Head of caudate nucleus (tissue), 42 donors: ENCODE data around the gene YTHDF1.

Source experiments
- DNase-seq, 42 donors: peaks; one replicate each; pipeline versions ENCODE4 v3.0.0 to v3.0.0-alpha.2; 2020 to 2021; ENCODE audit warnings: mixed read lengths in 7 of 42
- intact Hi-C: fragments of 100-400 bp; cut with DNase I; formaldehyde crosslinking; loops from one replicate; pipeline ENCODE4 v1.15.0; 2022

YTHDF1 gene

GRCh38 chr20:63153254-63154221, 62.4 kb downstream of the YTHDF1 start:
- intact Hi-C loops = no loop called here
- no peak for DNase-seq

GRCh38 chr20:63152322-63153253, 63.3 kb downstream of the YTHDF1 start:
- intact Hi-C loops = no loop called here
- DNase-seq = peak in 1 of 42 donors; percentile 4

- peak in 38 of 42 donors; percentile 33 to 86 (median 63) for DNase-seq
- intact Hi-C loops = no loop called here
These were observed 64.2 kb downstream of the YTHDF1 start for GRCh38 chr20:63151554-63152321.

GRCh38 chr20:63150911-63151531, 64.9 kb downstream of the YTHDF1 start:
- no peak for DNase-seq
- intact Hi-C loops = no loop called here

DNA sequence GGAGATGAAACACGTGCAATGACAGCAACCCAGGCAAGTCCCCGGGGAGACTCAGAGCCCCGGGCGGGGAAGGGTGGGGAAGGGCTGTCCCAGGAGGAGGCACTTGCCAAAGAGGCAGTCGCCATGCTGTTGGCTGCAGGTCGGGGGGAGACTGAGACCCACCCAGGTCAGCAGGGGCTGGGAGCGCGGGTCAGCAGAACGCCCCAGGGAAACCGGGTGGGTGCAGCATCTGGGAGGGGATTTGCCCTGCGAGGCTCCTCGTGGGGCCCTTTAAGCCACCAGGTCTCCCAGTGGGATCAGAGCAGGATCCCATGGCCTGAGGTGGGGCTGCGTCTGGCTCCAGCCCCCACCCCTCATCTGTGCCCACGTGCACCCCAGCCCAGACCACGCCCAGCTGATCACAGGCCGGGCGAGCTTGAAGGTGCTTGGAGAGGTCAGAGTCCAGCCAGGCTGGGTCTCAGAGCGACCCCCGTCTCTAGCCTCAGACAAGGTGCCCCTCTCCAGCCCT, 65.5 kb downstream of the YTHDF1 start:
- no peak for DNase-seq
- intact Hi-C loops = no loop called here

DNA sequence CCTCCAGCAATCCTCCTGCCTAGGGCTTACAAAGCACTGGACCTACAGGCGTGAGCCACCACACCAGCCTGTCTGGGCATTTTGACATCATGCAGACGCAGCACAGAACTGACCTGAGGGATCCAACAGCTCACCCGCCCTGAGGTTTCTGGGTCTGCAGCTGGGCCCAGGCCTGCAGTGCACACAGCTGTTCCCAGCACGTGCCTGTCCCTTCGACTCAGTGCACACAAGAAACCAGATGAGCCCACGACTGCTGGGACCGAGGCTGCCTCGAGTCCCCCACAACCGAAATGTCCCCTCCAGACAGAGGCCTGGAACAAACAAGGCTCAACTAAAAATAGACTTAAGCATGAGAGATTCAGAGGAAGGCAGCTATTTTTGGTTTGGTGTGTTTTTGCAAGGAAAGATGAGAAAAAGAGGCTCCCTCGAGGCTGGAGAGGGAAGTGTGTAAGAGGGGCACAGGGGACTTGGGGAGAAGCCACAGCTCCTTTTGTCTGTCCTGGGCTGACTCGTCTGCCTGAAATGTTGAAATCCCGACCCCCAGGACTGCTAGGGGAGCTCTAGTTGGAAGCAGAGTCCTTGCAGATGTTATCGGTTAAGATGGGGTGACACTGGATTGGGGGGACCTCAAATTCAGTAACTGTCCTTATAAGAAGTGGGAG, 66.3 kb downstream of the YTHDF1 start:
- no peak for DNase-seq
- intact Hi-C loops = no loop called here

DNA sequence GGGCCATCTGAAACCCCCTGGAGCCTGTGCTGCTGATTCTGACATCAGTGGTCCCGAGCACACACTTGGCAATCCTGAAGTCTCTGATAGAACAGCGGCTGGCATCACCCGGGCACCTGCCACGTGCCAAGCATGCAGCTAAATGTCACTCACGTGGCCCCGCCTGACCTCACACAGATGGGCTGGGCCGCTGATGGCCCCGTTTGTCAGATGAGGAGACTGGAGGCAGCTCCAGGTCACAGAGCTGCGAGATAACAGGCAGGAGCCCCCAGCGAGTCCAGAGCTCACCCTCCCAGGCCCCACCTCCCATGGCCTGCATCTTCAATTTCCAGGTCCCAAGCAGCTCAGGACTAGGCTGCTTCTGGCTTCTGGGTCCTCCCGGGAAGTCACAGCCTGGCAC, 67.2 kb downstream of the YTHDF1 start:
- intact Hi-C loops = no loop called here
- DNase-seq = no peak

DNA sequence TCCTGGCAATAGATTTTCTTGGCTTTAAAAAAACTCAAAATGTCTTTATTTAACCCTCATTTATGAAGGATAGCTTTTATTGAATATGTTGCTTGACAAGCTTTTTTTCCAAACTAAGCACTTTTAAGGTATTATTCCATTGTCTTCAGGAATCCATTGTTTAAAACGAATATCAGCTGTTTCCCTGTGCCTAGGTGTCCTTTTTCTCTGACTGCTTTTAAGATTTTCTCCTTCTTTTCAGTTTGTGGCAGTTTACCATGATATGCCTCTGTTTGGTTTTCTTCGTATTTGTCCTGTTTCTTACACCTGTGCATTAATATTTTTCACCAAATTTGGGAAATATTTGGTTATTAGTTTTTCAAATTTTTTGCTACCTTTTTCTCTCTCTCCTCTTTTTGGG, 68.4 kb downstream of the YTHDF1 start:
- intact Hi-C loops = no loop called here
- no peak for DNase-seq
